GM21515 (cell line): Measurements from ENCODE around the gene CDC42BPA.
"Not testable (repeated sequence)": the region's sequence is repeated elsewhere in the genome, so short reads cannot be mapped to it uniquely, and the experiment has no call there.

ENCODE experiments used
- ATAC-seq: cut with Tn5 transposase; IDR thresholded peaks from one replicate; pipeline ENCODE4 v1.9.1; 2021; ENCODE audit not compliant: unreplicated experiment

Gene CDC42BPA

DNA sequence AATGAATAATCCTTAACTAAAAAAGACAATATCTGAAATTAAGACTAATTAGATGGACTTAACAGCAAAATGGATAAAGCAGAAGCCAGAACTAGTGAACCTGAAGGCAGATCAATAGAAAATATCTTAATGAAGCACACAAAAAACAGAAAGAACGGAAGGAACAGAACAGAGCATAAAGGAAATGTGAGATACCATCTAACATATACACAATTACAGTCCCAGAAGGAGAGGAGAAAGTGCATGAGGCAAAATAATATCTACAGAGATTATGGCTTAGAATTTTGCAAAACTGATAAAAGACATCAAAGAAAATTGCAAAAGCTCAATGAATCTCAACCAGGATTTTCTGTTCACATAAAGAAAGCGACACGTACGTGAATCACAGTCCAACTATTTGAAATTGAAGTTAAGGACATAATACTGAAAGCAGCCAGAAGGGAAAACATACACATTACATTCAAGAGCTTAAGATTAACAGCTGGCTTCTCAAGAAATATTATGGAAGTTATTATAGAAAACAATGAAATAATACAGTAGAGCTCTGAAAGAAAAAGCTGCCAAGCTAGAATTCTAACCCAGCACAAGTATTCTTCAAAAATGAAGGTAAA, 182.0 kb downstream of the CDC42BPA start:
- no peak for ATAC-seq

DNA sequence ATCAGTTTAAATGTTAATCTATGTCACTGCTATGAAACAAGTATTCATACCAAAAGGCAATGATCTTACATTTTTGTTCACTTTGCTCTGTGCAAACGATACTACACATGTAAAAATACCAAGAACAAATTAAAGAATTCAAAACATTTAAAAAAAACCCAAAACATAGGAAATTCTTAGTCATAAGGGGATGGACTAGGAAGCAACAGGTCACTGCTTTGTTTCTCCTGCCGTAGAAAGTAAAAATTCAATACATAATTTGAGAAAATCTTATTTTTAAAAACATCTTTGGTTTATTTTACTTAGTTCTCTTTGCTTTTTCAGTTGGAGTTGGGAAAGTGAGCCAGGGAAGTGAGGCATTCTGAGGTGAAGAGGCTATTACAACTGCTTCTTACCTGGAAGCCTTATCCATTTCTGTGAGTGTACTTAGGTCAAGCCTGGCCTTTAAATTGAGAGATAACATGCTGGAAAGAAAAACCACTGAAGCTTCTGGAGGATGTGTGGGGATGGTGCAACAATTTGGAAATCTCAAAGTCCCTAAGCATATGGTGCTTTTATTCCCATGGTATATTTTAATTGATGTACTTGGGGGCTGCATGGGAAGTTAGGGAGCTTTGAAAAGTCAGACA, 183.5 kb downstream of the CDC42BPA start:
- ATAC-seq, result no peak

DNA sequence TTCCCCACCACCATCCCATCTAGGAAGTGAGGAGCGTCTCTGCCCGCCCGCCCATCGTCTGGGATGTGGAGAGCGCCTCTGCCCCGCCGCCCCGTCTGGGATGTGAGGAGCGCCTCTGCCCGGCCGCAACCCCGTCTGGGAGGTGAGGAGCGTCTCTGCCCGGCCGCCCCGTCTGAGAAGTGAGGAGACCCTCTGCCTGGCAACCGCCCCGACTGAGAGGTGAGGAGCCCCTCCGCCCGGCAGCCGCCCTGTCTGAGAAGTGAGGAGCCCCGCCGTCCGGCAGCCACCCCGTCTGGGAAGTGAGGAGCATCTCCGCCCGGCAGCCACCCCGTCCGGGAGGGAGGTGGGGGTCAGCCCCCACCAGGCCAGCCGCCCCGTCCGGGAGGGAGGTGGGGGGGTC, 185.6 kb downstream of the CDC42BPA start:
- ATAC-seq, result not testable (repeated sequence)

- no peak for ATAC-seq
Observed at GRCh38 chr1:227131193-227131592, 187.1 kb downstream of the CDC42BPA start.

DNA sequence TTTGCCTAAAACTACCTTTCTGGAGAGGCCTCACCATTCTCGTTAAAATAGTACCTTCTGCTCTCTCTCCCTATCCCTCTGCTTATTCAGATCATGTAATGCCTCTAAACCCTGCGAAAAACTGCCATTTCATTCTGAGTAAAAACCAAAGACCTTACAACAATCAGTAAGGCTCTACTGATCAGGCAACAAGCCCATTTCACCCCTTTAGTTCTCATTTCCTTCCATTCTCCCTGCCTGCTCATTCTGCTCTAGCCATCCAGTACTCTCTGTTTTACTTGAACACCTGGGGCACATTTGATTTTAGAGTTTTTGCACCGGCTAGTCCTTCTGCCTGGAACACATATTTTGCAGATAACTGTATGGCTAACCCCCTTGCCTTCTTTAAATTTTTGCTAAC, 190.4 kb downstream of the CDC42BPA start:
- ATAC-seq, result peak; percentile 67

GRCh38 chr1:227125929-227126545, 192.3 kb downstream of the CDC42BPA start:
- no peak for ATAC-seq

DNA sequence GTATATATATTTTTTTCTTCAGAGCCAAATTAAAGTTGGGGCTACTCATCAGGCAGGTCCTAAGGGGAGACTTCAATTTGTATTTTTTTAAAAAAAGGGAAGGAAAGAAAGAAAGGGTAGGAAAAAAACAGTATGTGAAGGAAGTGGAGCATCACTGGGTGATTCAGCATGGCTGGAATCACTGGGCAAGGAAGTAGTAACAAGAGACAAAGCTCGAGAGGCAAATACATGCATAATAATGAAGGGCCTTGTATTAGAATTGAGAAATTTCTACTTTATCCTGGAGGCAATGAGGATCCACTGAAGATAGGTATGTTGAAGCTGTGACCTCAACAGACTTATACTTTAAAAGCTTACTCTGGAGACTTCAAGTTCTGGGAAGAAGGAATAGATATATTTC, 193.8 kb downstream of the CDC42BPA start:
- ATAC-seq, result no peak

DNA sequence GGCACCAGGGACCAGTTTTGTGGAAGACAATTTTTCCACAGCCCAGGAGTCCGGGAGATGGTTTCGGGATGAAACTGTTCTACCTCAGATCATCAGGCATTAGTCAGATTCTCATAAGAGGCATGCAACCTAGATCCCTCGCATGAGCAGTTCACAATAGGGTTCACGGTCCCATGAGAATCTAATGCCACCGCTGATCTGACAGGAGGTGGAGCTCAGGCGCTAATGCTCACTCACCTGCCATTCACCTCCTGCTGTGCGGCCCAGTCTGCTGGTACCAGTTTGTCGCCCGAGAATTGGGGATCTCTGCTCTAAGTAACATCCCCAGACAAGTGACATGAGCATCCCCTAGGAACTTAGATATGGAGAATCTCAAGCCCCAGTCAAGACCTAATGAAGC, 197.5 kb downstream of the CDC42BPA start:
- ATAC-seq, result no peak

DNA sequence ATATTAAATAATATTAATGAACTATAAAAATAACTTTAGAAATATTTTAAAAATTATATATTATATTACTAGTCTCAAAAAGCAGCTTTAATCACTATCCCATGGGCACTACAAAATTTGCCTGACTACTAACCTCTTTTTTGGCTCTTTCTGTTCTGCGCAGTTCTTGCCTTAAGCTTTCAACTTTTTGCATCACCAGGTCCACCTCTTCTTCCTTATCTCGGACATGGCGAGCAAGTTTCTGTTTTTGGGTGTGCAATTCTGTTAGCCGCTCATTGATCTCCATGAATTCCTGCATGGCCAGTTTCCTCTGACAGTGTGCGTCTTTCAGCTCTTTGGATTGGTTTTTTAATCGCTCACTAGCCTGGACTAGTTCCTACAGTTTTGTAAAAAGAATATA, 205.8 kb downstream of the CDC42BPA start:
- no peak for ATAC-seq

- no peak for ATAC-seq
Observed at GRCh38 chr1:227111782-227112181, 206.5 kb downstream of the CDC42BPA start.

DNA sequence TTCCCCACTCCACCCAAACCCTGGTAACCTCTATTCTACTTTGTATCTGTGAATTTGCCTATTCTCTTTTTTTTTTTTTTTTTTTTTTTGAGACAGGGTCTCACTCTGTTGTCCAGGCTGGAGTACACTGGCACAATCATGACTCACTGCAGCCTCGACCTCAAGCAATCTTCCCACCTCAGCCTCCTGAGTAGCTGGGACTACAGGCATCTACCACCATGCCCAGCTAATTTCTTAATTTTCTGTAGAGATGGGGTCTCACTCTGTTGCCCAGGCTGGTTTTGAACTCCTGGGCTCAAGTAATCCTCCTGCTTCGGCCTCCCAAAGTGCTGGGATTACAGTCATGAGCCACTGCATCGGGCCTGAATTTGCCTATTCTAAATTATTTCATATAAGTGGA, 213.0 kb downstream of the CDC42BPA start:
- ATAC-seq, result not testable (repeated sequence)

DNA sequence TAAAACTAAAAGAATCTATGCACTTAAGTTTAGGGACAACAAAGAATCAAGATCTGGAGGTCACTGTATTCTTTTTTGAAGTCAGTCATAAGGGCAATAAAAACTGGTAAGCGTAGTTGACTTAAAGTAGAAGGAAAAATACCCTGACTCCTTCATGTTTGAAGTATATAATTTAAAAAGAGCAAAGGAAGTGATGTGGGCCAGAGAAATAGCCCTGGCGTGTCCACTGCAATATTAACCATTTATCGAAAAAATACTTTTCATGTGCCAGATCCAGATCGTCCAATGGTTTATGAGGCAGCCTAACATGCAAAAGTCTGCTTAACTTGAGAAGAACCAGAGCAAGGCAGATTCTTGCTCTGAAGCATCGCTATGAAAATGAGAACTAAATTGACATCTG, 216.2 kb downstream of the CDC42BPA start:
- no peak for ATAC-seq

- ATAC-seq, result no peak
Observed at GRCh38 chr1:227094249-227094966, 223.9 kb downstream of the CDC42BPA start.

DNA sequence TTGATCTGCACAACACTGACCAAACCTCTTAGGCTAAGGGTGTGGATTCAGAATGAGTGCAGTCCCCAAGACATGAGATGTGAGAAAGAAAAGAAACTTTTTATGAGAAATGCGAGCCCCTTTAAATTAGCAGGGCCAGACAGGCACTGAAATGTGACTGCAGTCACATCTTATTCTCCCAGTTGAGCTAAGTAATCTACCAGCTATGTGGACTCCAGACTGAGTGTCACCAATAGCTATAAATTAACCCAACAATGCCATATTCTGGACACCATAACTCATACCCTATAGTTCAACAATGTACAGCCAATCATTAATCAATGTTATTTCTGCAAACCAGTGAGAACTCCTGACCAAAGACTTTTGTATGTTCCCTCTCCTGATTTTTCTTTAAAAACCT, 225.0 kb downstream of the CDC42BPA start:
- ATAC-seq, result no peak

DNA sequence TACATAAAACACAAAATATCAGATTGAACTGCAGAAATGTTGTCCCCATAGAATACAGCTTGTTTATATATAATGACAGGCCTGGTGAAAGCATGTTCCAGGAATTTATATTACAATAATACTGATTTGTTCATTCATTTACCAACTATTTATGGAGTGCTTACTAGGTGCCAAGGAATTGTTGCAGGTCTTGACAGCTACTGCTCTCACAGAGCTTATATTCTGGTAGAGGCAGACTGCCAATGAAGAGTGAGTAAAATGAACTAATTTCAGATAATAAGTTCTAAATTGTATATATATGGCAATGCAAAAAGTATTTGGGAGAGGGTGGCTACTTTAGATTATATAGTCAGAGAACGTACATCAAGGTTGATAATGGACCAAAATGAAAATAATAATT, 226.2 kb downstream of the CDC42BPA start:
- no peak for ATAC-seq

DNA sequence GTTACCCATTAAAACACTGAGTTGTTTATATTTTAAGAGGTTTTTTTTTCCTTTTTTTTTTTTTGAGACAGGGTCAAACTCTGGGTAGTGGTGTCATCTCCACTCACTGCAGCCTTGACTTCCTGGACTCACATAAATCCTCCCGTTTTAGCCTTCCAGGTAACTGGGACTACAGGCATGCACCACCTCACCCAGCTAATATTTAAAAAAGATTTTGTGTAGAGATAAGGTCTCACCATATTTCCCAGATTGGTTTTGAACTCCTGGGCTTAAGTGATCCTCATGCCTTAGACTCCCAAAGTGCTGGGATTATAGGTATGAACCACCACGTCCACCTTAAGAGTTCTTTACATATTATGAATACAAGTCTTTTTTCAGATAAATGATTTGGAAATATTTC, 231.7 kb downstream of the CDC42BPA start:
- ATAC-seq, result no peak

- no peak for ATAC-seq
Observed at GRCh38 chr1:227082999-227083746, 235.1 kb downstream of the CDC42BPA start.

GRCh38 chr1:227077783-227078182, 240.5 kb downstream of the CDC42BPA start:
- ATAC-seq, result no peak

DNA sequence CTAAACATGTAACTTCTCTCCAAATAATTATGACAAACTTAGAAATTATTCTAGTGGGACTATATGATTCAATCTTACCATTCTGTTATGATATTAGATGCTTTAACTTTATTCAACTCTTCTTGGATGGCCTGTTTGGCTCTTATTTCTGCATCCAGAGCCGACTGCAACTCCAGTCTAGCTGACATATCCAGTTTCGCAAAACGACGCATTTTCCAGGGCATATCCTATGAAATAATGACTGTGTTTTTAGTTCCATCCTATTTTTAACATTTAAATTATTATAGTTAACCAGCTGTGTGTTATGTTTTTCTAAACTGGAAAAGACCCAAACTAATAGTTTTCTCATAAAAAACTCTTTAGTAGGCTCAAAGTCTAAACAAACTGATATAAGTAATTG, 244.5 kb downstream of the CDC42BPA start:
- ATAC-seq, result no peak

DNA sequence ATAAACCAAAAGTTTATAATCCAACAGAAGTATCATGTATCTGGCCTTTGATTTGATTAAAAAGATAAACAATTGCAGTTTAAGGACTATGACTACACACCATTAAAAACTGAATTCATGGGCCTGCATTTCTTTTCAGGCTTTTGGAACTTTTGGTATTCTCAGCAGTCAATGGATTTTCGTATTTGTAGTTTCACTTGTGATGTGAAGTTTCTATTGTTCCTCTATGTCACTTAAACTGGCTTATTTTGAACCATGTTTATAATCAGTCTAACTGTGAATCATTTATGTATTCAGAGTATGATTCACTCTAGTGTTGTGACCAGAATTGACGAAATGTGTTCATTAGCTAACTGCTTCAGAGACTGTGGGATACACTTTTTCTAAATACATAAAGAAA, 245.3 kb downstream of the CDC42BPA start:
- no peak for ATAC-seq

DNA sequence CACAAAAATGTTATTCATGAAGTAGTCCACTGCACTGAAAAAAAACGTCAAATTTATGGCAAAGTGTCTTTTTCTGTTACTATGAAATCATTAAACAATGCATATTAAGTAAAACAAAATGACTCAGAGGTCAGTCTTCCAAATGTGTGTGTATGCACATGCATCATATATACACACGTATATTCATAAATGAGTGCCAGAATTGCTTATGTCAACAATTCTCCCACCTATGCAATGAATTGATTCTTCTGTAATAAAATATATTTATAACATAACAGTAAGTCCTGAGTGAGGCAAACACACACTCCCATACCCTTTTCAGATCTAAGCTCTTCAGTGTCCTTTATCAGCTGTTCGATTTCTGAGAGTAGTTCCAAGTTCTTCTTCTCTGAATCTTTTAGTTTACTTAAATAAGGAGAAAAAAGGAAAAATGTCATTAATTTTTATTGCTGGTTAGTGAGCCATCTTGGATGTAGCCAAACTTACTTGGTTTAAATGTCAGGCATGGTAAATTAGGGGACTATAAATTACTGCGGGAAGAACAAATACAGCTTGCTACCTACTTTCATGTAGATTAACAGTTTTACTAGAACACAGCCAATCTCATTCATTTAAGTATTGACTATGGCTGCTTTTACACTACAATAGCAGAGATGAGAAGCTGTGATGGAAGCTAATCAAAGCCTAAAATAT, 246.3 kb downstream of the CDC42BPA start:
- ATAC-seq, result no peak
